GM21717 (cell line): ENCODE data around the gene RAB27A.
"Not testable (repeated sequence)": the region's sequence is repeated elsewhere in the genome, so short reads cannot be mapped to it uniquely, and the experiment has no call there.

Source experiments
- ATAC-seq: cut with Tn5 transposase; IDR thresholded peaks from one replicate; pipeline ENCODE4 v1.9.1; 2021; ENCODE audit warnings: mild to moderate bottlenecking, moderate library complexity; ENCODE audit not compliant: unreplicated experiment

Gene RAB27A

GRCh38 chr15:55282284-55282833, 7.3 kb downstream of the RAB27A start:
- ATAC-seq: no peak

- ATAC-seq: no peak
Measured at GRCh38 chr15:55281517-55282228, 7.9 kb downstream of the RAB27A start.

- not testable (repeated sequence) for ATAC-seq
Measured at GRCh38 chr15:55280589-55280988, 9.0 kb downstream of the RAB27A start.

- ATAC-seq: peak; percentile 78
Measured at GRCh38 chr15:55279746-55280351, 9.8 kb downstream of the RAB27A start.

- ATAC-seq: no peak
Measured at GRCh38 chr15:55279100-55279745, 10.4 kb downstream of the RAB27A start.

GRCh38 chr15:55277715-55278114, 11.9 kb downstream of the RAB27A start:
- ATAC-seq: no peak

- peak; percentile 50 for ATAC-seq
Measured at GRCh38 chr15:55277116-55277564, 12.5 kb downstream of the RAB27A start.

GRCh38 chr15:55276324-55276723, 13.3 kb downstream of the RAB27A start:
- ATAC-seq: no peak

GRCh38 chr15:55270291-55270690, 19.3 kb downstream of the RAB27A start:
- no peak for ATAC-seq

GRCh38 chr15:55268176-55268695, 21.4 kb downstream of the RAB27A start:
- ATAC-seq: no peak

- ATAC-seq: peak; percentile 88
Measured at GRCh38 chr15:55267401-55268175, 22.0 kb downstream of the RAB27A start.

- ATAC-seq: no peak
Measured at GRCh38 chr15:55266547-55266946, 23.1 kb downstream of the RAB27A start.

- ATAC-seq: no peak
Measured at GRCh38 chr15:55260562-55261131, 29.0 kb downstream of the RAB27A start.

GRCh38 chr15:55257938-55258337, 31.7 kb downstream of the RAB27A start:
- ATAC-seq: no peak

GRCh38 chr15:55257012-55257670, 32.5 kb downstream of the RAB27A start:
- ATAC-seq: no peak

GRCh38 chr15:55256281-55257011, 33.2 kb downstream of the RAB27A start:
- no peak for ATAC-seq

- peak; percentile 58 for ATAC-seq
Measured at GRCh38 chr15:55255714-55256113, 33.9 kb downstream of the RAB27A start.

- ATAC-seq: peak; percentile 58
Measured at GRCh38 chr15:55254916-55255679, 34.5 kb downstream of the RAB27A start.
